Activated naive CD8-positive, alpha-beta T cell (primary cell): ENCODE measurements around the gene ABCD1.
A peak's percentile ranks its signal among the peaks of the same experiment; 100 is the strongest.

Experiments
- H3K27ac Mint-ChIP-seq: one replicate; pipeline ENCODE4 v1.8.0; 2021; ENCODE audit warnings: mixed read lengths
- H3K27me3 Mint-ChIP-seq: one replicate; pipeline ENCODE4 v1.8.0; 2021; ENCODE audit warnings: mixed read lengths
- H3K36me3 Mint-ChIP-seq: one replicate; pipeline ENCODE4 v1.8.0; 2021; ENCODE audit warnings: mixed read lengths
- H3K4me1 Mint-ChIP-seq: one replicate; pipeline ENCODE4 v1.8.0; 2021; ENCODE audit warnings: low read depth, mixed read lengths
- H3K4me3 Mint-ChIP-seq: one replicate; pipeline ENCODE4 v1.8.0; 2021; ENCODE audit warnings: mild to moderate bottlenecking, mixed read lengths
- H3K9me3 Mint-ChIP-seq: one replicate; pipeline ENCODE4 v1.8.0; 2021; ENCODE audit warnings: low read depth, mixed read lengths

ABCD1 gene

DNA sequence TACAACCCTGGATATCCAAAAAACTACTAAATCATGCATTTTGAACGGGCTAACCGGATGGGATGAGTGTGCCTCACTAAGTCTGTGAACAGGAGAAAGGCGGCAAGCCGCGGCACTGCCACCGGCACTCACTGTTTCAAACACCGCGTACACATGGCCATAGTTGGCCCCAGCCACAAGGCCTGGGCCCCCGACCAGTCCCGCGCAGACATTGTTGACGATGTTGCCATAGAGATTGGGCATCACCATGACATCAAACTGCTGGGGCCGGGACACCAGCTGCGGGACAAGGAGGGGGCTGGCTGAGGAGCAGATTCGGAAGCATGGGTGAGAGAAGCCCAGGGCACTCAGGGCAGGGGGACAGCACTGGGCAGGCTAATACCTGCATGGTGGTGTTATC lies 62.0 kb downstream of the ABCD1 start:
- Mint-ChIP-seq H3K36me3 (no peaks in the 10 kb centered on the region), H3K9me3 (no peaks in the 10 kb centered on the region), H3K4me3 (no peak overlapping the region), H3K27ac (no peak overlapping the region), H3K4me1 (no peaks in the 10 kb centered on the region), H3K27me3 (no peaks in the 10 kb centered on the region)

DNA sequence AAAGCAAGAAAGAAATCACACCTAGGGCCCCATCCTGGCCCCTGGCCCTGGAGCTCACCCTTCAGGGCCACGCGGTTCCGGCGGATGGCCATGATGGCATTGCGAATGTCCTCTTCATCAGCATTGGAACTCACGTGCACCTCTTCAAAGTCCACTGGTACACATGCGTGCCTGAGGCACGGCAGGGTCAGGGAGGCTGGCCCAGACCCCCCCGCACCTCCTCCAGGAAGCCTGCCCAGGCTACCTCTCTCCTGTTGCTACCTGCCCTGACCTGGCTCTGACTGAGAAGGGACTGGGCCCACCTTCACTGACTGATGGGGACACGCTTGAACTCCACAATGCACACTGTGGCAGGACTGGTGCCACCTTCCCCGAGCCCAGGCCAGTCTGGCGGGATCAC lies 65.0 kb downstream of the ABCD1 start:
- peaks cover 9% of the 10 kb centered on the region for H3K4me1 Mint-ChIP-seq
- no peak overlapping the region for H3K4me3 Mint-ChIP-seq
- no peaks in the 10 kb centered on the region for H3K27me3 Mint-ChIP-seq
- no peaks in the 10 kb centered on the region for H3K9me3 Mint-ChIP-seq
- H3K27ac Mint-ChIP-seq = no peak overlapping the region
- H3K36me3 Mint-ChIP-seq = no peaks in the 10 kb centered on the region

DNA sequence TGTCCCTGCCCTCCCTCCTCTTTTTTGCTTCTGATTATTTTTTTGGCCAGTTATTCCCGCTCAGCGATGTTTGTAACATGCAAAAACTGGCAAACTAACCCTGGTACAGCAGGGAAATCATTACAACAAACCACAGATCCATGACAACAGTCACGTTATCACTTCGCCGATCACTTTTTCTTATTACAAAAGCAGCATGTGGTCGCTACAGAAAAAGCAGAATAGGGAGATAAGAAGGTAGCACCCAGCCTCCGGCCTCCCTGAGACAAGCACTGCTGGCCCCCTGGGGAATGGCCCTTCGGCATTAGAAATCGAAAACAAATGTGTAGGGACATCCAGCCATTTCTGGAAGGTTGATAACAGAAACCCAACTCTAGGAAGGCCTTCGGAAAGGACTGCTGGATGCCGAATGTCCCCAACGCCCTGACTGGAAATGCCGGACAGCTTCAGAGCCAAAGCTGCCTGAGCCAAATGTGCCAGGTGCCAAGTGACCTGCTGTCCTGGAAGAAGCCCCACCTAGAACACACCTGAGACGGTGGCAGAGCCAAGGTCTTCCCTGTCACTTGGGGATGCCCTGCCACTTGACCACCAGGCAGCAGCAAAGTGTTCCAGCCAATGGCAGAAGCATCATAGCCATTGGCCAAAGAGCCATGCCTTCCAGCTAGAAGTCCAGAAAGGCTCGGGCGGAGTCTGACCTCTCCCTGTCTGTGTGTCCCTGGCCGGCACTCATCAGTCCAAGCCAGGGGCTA lies 66.6 kb downstream of the ABCD1 start:
- H3K4me1 Mint-ChIP-seq = peaks cover 13% of the 10 kb centered on the region
- no peak overlapping the region for H3K27ac Mint-ChIP-seq
- no peaks in the 10 kb centered on the region for H3K27me3 Mint-ChIP-seq
- H3K4me3 Mint-ChIP-seq = no peak overlapping the region
- H3K9me3 Mint-ChIP-seq = no peaks in the 10 kb centered on the region
- H3K36me3 Mint-ChIP-seq = no peaks in the 10 kb centered on the region

DNA sequence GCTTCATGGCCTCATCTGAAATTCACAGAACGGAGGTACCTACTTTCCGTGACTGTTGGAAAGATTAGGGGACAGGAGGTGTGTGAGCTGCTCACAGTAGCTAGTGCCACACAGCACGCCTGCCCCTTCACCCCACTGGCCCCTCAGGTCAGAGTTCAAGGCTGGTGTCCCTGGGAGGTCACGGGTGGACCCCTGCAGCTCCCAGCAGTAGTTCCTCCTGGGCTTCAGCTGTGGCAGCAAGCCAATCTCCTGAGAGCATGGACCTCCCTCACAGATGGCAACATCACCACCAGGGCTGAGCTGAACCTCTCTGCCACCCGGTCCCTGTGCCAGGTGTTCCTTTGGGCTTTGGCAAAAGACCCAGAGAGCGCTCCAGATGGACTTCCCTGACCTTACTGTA lies 67.7 kb downstream of the ABCD1 start:
- H3K4me3 Mint-ChIP-seq = peak overlapping the region; percentile 94
- no peaks in the 10 kb centered on the region for H3K9me3 Mint-ChIP-seq
- peaks cover 16% of the 10 kb centered on the region for H3K4me1 Mint-ChIP-seq
- no peak overlapping the region for H3K27ac Mint-ChIP-seq
- H3K36me3 Mint-ChIP-seq = no peaks in the 10 kb centered on the region
- no peaks in the 10 kb centered on the region for H3K27me3 Mint-ChIP-seq

DNA sequence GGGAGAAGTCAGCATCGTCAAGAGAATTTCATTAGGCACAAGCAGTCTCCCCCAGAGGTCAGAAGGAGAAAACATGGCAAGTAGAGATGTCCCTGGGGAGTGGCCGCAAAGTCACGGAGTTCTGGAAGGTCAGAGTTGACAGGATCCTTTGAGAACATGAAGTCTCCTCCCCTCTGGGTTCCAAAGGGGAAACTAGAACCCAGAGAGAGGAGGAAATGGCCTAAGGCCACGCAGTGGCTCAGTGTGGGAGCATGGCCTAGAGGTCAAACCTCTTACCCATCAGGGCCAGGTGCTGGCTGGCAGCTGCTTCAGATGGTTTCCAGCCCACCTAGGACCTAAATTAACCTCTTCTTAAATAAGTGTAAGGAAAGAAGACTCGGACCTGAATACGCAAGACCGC lies 68.6 kb downstream of the ABCD1 start:
- H3K27me3 Mint-ChIP-seq = no peaks in the 10 kb centered on the region
- H3K4me3 Mint-ChIP-seq = peak overlapping the region; percentile 94
- no peaks in the 10 kb centered on the region for H3K9me3 Mint-ChIP-seq
- H3K36me3 Mint-ChIP-seq = no peaks in the 10 kb centered on the region
- H3K4me1 Mint-ChIP-seq = peaks cover 16% of the 10 kb centered on the region
- H3K27ac Mint-ChIP-seq = peak overlapping the region; percentile 90
